Neural cell (in vitro differentiated cells): ENCODE results near the gene RNF157.

Source experiments
- CTCF ChIP-seq: fragments of 450-650 bp; IDR thresholded peaks from 2 replicates; pipeline ENCODE4 v1.5.1; 2014; ENCODE audit warnings: antibody characterized with exemption, mild to moderate bottlenecking, moderate library complexity; ENCODE audit not compliant: poor library complexity, severe bottlenecking
- EZH2 ChIP-seq: fragments of 200-600, 300-800 bp; shearing (Covaris generic), sonication (generic); IDR thresholded peaks from 2 replicates; pipeline ENCODE4 v1.6.1; 2014; ENCODE audit warnings: antibody characterized with exemption, low read length, borderline replicate concordance, mild to moderate bottlenecking; ENCODE audit not compliant: insufficient read depth, poor library complexity, severe bottlenecking
- MXI1 ChIP-seq: fragments of 450-650 bp; conservative IDR thresholded peaks from 2 replicates; pipeline ENCODE4 v1.6.1; 2014; ENCODE audit warnings: antibody characterized with exemption, mild to moderate bottlenecking; ENCODE audit not compliant: poor library complexity, severe bottlenecking
- POLR2AphosphoS5 ChIP-seq: IDR thresholded peaks from 2 replicates; pipeline ENCODE4 v1.6.1; 2012
- SMC3 ChIP-seq: fragments of 450-650 bp; conservative IDR thresholded peaks from 2 replicates; pipeline ENCODE4 v1.6.1; 2014; ENCODE audit warnings: antibody characterized with exemption, mild to moderate bottlenecking, moderate library complexity; ENCODE audit not compliant: poor library complexity

DNA sequence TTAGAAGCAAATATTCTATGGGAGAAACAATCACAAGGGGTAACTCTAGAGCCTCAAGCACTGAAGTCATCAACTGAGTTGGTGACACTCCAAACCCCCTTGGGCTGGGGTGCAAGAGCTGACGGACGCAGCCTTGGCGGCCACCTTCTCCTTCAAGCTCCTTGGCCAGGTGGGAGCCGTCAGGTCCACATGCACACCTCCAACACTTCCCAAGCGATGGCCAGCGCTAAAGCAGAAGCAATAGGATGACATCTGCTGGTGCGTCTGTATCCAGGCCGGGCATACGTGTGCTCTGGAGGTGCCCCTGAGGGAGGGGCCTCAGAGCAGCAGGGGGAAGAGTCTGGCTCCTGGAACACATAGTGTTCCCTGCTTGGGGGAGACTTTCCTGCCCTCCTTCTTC is 87.1 kb downstream of the RNF157 start:
- TF ChIP-seq CTCF (no peak), POLR2AphosphoS5 (no peak), MXI1 (no peak), EZH2 (no peak), SMC3 (no peak)
